Cortex of kidney (tissue), 1 donor: ENCODE measurements around the gene SLCO2B1.

Experiments used
- DNase-seq: peaks from one replicate; lab custom pipeline; 2025; lab: John Stamatoyannopoulos, UW

The SLCO2B1 gene

DNA sequence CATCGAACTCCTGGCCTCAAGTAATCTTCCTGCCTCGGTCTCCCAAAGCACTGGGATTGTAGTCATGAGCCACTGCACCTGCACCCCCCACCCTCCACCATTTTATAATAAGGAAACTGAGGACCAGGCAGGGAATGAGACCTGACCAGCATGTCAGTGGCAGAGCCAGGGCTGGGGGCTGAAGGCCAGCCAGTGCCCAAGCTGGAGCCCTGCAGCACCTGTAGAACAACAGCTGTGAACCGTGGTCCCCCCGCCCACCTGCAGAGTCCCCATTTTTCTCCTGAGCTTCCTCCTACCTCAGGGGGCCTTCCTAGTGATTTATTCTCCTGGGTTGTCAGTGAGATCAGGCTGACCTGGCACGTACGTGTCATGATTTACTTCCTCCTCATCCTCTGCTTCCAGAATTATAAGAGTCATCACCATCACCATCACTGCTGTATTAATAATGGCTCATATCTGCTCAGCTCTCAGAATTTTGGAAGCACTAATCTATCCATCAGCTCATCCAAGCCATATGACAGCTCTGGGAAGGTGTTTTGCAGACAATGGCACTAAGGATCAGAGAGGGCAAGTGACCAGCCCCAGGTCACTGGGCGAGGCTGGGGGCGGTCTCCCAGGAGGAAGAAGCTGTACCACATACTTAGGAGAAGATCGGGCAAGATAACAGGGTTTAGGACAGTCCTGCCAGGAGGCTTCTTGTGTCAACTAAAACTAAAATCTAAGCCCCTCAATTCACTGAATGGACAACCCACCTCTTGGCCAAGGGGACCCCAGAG, 5.5 kb upstream of the SLCO2B1 start:
- DNase-seq = no peak

DNA sequence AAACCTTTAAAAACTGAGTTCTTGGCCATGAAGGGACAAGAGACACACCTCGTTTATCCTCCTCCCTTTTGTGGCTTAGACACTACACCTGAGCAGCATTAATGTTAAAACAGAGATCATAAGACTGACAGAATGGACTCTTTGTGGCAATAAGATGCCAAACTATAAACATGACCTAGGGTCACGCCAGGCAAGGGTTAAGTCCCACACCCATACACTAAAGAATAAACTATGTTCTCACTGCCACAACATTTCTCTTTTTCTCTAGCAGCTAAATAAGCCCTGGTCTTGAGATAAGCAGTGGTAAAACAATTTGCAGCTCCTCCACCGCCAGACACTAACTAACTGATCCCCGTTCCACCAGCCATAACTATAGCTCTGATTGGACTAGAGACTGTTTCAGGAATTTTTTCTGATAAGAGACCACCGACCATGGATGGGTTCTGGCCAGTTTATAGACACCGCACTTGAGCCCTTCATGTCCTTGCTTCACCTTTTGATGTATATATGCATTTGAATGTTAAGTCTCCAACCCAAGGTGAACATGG, 4.9 kb upstream of the SLCO2B1 start:
- DNase-seq = no peak

DNA sequence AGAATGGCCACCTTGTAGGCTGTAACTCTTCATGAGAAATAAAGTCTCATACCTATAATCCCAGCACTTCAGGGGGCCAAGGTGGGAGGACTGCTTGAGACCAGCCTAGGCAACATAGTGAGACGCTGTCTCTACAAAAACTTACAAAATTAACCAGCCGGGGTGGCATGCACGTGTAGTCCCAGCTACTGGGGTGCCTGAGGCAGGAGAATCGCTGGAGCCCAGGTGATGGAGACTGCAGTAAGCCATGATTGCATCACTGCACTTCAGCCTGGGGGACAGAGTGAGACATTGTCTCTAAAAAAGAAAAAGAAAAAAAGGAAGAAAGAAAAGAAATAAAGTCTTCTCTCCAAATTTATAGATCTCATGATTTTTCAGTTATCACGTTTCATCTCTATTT, 4.2 kb upstream of the SLCO2B1 start:
- no peak for DNase-seq

DNA sequence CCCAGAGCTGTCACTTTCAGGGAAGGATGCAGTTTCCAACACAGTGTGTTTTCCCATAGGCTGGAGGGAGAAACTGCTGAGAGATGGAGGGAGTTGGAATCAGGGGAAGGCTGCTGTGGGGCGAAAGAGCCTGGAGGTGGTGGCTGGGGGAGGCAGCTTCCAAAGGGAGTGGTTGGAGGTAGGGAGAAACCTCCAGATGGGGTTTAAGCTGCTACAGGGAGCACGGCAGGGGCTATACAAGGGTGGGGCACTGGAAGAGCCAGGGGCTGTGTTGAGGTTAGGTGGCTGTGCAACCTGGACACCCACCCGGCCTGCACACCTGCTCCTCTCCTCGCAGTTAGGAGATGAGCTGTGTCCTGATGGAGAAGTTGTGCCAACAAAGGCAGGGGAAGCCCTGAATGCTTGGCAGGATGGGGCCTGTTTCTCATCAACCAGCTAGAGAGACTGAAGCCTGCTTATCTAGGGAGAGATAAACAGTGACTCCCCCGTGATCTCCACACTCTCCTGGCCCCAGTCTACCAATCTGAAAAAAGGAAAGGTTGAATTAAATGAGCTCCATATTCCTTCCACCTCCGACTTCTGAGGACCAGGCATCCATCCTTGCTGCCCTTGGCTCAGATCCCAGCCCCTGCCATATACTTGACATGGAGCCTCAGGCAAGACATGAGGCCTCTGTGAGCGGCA, 3.6 kb upstream of the SLCO2B1 start:
- DNase-seq = no peak

DNA sequence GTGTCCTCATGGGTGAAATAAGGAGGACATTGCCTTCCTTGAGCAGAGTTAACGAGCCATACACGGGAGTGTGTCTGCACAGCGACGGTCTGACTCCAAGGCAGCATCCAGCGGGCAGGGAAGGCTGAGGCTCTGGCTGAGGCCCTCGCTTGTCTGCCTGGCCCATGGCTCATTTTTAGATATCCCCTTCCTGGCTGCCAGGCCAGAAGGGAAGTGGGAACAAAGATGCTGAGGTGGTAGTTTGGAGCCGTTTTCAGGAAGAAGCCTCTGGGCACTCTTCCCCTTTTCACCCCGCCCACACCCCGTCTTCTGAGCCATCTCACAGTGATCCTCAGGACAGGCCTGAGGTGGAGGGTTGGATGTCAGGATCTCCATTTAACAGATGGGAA, 3.0 kb upstream of the SLCO2B1 start:
- DNase-seq = no peak

DNA sequence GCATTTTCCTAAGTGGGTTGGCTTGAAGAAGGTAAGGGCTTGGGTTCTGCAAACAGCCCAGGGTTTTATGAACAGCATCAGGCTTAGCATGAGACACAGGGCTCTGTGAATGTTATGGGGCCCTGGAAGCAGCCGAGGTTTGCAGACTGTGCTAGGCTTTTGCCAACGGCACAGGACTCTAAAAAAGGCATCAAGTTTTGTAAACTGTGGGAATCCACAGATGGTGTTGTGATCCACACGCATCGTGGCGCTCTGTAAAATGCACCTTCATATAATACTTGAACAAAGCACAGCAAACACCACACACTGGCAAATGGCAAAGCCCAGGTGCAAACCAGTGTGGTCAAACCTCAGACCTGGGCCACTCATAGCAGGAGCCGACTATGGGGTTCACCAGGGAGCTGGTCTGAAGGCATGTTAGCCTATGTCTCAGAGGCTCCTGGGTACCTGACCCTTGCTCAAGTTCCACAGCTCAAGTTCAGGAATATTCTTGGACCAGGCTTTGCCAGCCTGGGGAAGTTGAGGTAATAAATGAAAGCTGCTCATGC, 2.4 kb upstream of the SLCO2B1 start:
- DNase-seq = no peak

DNA sequence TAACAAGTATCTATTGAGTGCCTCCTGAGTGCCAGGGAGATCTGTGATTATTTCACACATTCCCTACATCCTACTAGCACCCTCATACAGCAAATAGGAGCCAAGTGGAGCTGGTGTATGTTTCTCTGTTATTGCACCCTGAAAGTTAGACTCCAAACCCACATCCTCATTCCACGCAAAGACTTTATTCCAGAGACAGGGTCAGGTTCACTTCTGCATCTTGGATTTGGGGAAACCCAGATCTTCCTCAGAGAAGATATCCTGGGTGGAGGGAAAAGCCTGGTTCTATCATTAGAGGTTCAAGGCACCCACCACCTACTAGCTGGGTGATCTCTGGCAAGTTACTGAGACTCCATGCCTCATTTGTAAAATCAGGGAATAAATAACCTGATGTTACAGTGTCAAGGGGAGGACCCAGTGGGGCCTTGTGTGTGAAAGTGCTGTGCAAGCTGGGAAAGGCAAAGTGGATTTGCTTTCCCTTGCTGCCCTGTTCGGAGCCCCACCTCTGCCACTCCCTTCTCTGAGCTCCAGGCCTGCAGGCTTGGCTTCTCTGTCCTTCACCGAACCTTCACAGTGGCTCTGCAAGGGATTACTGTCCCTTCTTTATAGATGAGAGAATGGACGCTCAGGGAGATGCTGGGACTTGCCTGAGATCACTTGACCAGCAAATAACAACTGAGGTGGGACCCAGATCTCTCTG, 991 bp upstream of the SLCO2B1 start:
- DNase-seq = no peak

DNA sequence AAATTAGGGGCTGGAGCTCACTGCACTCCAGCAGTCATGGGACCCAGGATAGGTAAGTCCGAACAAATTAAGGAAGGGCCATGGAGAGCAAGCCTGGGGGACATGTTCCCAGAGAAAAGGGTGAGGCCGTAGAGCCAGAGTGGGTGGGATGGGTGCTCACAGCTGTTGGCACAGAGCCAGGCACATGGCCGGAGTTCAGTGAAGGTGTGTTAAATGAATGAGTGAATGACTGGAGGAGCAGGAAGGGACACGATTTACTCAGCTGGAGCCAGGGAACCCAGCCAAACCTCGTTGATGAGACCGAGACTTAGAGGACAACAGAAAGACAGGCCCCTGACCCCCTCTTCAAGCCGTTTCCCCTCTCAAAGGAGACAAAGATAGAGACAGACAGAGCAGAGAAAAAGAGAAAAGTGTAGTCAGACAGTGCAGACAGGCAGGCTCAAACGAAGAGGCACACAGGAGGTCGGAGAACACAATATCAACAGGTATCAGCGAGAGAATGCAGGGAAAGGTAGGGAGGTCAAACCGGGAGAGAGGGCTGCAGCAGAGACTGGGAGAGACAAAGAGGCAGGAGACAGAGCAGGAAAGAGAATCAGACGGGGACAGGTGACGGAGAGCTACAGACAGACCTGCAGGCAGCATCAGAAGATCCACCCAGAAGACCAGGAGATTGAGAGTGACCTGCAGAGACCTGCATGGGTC, 590 bp downstream of the SLCO2B1 start:
- DNase-seq = no peak

DNA sequence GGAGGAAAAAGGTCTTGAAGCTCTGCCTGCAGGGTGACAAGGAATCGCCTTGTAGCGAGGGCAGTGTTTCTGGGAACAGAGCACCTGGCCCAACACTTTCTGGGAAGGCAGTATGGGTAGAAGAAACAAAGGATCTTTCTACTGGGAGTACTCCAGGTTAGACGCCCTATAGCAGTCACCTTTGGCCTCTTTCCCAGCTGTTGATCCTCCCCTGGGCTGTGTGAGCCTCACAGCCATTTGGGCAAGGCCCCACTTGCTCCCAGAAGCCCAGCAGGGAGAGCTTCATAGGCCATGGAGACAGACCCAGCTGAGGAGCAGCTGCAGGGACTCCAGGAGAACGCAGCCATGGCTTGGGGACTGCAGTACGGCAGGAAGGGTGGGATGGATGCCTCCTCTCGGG, 1.2 kb downstream of the SLCO2B1 start:
- no peak for DNase-seq

DNA sequence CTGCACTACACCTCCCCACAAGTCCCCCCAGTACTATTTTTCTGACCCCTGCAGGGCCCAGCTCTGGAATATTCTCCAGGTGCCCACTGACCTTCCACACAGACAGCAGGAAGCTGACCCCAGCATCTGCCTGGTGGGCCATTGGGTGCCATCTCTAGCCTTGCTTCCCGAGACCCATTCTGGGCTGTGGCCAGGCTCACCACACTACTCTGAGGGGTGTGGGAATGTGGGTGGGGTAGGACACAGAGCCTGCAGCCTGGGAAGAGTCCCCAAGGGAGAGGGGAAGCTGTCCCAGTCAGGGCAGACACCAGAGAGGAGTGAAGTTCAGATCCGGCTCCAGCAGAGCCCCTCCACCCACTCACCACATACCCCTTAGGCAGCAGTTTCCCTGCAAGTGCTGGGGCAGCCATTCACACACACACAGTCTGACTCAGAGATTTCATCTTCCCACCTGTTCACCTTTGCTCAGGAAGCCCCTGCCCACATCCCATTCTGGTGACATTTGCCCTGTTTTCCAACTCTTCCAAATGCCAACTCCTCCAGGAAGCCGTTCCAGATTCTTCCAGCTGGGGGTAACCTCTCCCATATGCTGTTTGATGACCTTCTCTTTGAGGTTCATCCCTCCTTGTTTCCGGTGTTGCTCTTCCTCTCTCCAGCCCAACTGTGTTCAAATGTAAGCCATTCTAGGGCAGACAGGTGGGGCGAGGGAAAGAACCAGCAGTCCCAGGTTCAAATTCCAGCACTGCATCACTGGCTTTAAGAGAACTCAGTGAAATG, 1.9 kb downstream of the SLCO2B1 start:
- DNase-seq = no peak

DNA sequence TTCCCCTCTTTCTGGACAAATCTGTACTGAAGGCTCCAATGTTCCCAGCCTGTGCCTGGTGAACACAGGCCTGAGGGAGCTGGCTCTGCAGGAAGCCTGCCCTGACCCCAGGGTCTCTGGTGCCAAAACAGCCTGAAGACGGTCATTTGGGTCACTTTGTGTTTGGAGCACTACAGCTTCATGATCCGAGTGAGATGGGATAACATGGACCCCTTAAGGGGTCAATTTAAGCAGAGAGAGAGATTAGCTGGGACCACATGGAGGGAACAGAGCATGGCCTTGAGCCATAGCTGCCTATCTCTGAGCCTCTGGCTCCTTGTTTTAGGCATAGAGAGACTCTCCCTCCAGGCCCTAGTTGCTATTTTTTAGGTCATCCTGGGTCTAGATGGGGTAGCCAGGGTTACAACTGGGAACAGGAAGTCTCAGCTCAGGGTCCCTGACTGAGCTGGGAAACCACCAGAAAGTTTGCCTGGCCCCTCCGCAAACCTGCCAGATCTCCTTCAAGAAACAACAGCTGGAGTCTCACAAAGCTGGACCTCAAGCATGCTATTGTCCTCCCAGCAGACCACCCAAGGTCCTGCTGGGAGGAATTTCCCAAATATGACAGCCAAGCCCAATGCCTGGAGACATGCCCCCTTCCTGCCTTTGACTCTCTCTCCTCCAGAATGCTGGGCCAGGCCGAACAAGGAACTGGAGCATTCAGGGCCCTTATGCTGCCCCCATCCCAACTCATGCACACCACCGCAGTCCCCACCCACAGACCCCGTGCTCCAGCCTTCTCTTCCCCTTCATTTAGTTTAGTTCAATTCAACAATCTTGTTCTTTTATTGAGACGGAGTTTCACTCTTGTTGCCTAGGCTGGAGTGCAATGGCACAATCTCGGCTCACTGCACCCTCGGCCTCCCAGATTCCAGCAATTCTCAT, 4.0 kb downstream of the SLCO2B1 start:
- no peak for DNase-seq

DNA sequence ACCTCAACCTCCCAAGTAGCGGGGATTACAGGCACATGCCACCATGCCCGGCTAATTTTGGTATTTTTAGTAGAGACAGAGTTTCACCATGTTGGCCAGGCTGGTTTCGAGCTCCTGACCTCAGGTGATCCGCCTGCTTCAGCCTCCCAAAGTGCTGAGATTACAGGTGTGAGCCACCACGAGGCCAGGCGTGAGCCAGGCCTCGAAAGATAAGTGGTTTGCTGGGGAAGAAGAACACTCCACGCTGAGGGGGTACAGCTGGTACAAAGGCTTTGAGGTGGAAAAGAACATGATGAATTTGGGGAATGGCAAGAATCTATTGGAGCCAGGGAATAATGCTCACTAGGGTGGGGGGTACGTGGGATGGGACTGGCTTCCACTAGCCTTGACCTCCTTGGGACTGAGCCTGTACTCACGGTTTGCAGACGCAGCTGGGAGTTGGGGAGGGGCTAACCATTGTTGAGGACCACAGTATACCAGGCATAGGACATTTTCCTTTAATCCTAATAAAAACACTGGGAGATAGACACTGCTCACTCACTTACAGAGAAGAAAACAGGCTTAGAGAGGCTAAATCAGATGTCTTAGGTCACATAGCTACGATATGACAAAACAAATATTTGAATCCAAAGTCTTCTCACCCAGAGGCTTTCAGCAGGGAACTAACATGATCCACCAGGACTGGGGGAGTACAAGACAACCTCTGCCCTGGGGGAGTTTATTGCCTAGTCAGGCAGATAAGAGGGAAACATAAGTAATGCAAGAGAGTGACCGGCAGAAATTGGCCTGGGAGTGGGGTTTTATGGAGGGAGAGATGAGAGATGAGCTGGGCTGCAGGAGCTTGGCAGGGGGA, 4.9 kb downstream of the SLCO2B1 start:
- no peak for DNase-seq

DNA sequence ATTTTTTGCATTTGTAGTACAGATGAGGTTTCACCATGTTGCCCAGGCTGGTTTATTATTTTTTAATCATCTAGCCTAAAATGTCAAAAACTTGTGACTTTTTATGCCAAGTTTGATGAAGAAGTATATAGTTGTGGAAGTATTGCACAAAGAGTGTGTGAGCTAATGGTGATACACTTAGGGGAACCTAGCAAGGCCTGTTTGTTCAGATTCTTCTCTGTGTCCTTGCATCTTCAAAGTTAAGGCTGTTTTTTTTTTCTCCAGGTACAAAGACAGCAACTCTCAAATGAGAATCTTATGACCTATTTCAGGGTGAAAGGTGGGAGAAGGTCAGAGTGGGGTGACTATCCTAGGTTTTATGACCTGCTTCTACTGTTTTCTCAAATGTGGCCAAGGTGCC, 7.3 kb downstream of the SLCO2B1 start:
- no peak for DNase-seq

DNA sequence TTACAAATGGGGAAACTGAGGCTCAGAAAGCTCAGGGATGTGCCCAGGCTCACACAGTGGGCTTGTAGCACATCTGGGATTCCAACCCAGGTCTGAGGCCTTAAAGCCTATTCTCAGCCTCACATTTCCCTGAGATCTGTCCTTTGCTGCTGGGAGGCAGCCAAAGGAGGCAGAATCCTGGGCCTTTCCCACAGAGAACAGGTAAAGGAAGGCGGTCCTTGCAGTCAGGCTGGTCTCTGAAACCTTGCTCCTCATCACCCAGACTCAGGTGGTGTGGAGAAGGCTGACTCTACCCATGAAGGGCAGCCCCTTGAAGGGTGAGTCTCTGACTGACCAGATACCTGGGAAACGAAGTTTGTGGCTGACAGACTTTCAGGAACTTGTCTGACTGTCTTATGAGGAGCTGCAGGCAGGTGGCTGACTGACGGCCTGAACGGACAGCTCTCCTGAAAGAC, 7.8 kb downstream of the SLCO2B1 start:
- DNase-seq = no peak

DNA sequence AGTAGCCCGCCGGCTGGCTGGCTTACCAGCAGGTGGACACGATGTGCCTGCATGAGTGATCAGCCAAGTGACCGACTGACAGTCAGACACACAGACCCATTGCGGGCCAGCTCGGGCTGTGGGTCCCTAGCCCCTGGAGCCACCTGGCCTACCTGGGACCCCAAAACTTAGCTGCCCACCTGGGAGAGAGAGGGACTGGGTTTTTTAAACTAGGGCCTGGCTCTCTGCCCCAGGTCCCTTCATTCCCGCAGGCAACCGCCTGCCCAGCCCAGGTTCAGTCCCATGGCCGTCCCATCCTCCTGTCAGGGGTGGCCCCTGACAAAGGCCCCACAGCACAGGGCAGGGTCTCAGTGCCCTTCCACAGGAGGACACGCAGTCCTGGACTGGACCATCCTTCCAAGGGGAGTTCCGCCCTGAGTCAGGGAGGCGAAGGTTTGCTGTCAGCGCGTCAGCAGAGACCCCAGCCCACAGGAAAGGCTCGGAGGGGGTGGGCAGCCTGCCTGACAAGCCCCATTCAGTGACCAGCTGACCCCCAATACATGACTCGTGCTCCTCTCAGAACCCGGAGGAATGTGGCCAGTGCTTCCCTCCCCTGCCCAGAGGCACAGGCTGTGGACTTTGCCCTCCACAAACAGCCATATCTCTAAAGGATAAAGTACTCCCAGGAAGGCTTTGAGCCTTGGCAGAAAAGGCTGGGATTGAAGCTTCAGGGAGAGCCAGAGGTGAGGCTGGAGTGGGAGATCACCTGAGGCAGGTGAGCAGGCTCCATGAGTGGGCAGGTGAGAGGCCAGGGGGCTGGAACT, 8.4 kb downstream of the SLCO2B1 start:
- no peak for DNase-seq

DNA sequence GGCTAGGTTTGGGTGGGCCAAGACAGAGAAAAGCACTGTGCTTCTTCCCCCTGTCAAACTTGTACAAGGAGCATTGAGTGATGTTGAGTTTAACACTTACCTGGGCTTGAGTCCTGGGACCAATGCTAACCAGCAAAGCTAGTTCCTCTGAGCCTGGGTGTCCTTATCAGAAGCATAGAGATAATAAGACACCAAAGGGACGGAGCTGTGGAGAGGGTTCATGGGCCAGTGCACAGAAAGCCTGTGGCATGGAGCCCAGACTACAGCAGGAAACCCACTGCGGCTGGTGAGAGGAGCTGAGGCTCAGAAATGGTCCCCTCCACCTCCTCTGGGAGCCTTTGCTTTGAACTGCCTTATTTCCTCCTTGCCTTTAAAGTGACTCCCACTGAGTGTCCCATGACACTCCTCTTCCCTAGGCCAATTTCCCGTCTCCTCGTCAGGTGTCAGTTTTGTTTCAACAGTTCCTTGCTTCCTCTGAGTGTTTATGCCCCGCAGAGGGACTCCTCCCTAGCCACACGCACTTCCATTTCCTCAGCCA, 9.4 kb downstream of the SLCO2B1 start:
- DNase-seq = no peak

DNA sequence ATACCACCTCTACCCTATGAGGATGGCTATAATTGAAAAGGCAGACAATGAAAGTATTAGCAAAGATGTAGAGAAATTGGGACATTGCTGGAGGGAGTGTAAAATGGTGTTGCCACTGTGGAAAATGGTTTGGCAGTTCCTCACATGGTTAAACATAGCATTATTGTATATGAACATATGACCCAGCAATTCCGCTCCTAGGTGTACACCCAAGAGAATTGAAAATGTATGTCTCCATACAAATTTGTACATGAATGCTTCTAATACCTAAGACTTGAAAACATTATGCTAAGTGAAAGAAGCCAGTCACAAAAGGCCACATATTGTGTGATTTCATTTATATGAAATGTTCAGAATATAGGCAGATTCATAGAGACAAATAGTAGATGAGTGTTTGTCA, 10.0 kb downstream of the SLCO2B1 start:
- no peak for DNase-seq
